ENCODE results near the gene SEMA4D.

SEMA4D gene

DNA sequence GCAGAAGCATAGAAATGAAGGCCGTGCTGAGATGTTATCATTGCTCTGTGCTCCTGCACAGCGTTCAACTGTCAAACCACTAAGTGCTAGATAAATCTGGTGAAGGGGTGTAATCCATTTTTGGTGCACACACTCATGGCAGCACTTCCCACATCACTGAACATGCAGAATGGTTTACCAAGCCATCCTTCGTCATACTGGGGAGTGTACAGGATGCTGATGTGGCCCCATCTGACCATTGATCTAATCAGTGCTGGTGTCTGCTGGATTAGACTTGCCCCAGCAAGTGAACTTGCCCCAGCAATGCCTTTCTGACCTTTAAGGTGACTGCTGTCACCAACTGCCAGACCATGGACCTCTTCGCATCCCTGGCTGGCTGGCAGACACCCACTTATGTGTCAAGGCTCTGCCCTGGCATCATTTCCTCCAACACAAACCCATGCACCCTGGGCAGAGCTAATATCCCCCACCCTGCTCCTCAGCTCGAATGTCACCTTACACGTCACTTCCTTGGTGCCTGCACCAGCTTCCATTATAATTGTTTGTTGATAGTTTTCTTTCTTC, 4.2 kb upstream of the SEMA4D start:
- DNase-seq (ENCODE audit: low read depth in 2 of 2): no peak

DNA sequence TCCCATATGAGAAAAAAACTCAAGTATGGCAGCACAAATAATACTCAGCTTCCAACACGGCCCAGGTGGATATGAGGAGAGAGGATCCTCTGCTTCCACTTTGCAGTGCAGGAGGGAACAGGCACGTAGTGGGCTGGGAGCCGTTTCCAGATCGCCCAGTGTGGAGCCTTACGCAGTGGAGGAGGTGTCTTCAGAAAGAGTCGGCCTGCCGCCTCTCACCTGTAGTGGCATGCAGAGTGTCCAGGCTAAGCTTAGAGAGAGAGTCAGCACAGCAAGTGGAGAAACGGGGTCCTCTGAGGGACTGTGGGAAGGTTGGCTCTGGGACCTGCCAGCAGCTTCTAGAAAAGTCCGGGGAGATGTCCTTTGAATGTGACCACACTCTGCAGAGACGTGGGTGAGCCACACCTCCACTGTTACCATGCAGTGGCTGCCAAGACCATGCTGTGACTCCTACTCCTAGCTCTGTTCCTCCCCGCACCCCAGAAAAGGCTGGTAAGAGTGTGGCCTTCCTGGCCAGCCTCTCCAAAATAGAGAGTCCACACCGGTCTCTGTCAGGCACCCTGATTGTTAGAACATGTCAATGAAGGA, 3.5 kb upstream of the SEMA4D start:
- DNase-seq (ENCODE audit: low read depth in 2 of 2): no peak

DNA sequence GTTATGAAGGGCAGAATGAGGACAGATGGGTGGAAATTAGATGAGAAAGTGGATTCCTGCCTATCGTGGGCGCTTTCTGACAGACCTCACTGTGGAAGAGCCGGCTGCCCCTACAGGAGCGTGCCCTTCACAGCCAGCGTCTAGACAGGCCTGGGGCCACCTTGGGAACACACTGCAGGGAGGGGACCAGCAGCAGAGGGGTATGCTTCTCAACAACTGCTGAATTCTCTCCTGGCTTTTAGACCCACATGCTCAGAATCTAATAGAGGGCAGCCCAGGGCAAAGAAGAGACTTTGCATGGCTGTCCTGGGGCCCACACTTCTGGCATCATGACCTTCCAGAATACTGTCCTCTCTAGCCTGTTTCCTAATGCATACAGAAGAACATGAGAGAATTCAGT, 2.1 kb upstream of the SEMA4D start:
- no peak for DNase-seq (ENCODE audit: low read depth in 2 of 2)

DNA sequence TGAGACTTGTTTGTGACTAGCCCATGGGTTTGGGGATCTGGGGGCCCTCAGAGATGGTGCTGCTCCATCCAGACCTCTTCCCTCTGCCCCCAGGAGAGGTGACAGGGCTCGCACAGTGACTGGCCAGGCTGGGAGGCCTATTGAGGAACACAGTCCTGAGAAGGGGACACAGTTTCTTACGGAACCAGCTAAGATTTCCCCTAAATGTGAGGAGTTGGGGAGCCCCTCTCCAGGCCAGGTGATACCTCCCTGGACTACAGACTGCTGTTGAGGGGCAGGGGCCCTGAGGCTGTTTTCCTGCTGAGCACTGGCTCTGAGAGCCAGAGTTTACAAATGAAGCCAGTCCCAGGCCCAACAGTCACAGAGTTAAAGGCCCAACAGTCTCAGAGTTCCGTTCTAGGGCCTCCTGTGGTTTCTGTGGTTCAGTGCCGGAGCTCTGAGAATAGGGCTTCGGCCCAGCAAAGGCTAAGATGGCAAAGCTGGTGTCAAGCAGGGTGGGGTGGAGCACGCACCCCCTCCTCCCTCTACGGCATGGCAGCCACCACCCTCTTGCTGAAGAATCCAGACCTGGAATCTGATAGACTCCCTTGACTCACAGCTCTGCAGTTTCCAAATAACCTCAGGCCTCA, 1.1 kb upstream of the SEMA4D start:
- no peak for DNase-seq (ENCODE audit: low read depth in 2 of 2)

DNA sequence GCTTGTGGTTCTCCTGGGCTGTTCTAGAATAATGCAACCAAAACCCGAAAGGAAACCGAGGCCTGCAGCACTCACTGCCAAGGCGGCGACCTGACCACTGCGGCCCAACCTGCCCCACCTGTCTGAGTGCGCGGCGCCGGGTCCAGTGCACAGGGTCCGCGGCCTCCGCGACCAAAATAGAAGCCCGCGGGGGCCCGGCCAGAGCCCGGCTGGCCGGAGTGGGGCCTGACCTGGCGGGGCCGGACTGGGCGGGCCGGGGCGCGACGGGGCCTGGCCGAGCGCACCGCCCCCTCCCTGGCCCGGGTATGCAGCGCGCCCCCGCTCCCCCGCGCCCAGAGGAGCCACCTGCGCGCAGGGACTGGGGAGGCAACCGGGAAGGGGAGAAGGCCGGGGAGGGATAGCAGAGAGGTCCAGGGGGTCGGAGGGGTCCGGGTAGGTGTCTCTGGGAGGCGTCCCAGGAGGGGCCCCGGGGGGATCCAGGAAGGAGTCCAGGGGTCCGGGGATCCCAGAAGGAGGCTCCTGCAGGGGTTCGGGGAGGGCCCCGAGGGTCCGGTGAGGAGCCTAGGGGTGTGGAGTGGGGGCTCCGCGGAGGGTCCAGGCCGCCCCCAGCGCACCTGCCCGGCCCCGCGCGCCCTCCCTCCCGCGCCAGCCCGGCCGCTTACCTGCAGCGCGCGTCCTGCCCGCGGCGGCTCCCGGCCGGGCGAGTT, 503 bp downstream of the SEMA4D start:
- DNase-seq (ENCODE audit: low read depth in 2 of 2): no peak

DNA sequence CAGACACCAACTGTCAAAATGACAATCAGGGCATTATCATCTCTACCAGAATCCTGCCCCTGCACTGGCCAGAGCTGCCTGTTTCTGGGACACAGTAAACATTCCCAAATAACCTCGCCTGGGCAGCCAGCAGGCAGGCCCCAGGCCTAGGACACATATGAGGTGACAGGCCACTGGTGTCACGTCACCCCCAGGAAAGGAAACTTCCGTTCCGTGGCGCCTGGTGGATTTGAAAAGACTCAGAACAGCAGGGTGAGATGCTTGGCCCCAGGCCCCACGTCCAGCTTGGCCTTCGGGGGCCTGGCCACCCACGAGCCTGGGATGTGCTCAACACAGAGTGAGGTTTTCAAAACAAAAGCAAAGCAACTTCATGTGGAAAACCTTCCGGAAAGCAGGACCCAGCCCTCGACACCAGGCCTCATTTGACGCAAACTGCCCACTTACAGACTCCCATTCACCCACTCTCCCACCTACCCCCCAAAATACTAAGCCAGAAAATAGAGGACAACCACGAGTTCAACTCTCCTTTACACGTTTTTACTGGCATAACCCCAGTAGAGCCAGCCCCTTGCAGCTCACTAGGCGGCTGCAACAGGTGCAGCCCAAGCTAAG, 1.2 kb downstream of the SEMA4D start:
- no peak for DNase-seq (ENCODE audit: low read depth in 2 of 2)

DNA sequence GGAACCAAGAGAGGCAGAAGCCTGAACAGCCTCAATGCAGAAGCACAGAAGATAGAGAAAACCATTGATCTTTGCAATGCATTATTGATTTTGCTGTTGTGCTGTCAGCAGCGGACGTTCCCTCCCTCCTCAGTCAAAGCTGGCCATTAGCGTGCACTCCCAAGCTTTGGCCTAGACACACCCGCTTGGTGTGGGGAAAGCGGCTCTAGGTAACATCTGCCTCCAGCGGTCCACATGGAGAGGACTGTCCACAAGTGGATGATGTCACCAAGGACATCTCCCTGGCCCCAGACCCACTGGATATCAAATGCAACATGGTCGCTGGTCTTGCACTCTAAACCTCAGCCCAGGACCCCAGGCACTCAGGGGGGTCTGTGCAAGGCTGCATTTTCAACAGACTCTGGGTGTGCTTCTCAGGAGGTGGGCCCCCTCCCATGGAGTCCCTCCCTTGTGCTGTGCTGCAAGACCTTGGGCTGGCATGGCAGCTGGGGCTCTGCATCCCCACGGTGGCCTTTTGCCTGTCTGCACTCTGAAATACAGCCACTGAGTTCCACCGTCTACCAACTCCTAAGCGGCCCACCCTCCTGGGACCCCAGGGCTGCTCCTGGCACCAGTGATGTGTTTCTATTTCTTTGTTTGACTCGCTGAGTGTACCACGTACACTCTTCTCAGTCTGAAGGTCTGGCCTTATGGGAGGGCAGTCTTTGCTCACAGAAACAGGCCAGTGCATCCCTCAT, 1.9 kb downstream of the SEMA4D start:
- DNase-seq (ENCODE audit: low read depth in 2 of 2): no peak

DNA sequence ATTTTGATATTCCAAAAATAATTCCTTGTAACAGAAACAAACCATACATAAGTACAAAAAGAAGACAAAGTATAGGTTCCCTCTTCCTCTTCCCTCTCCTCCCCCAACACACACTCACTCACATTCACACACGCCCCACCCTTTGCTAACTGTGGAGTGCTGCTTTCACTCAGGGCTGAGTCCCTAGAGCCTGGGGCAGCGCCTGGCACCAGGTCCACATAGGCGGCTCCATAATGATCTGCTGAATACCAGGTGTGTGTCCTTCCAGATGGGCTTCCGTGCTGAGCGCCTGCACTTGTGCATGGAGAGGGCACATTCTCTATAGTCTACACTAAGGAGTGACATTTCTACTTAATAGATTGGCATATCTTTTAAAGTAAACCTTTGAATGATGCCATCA, 3.7 kb downstream of the SEMA4D start:
- no peak for DNase-seq (ENCODE audit: low read depth in 2 of 2)

DNA sequence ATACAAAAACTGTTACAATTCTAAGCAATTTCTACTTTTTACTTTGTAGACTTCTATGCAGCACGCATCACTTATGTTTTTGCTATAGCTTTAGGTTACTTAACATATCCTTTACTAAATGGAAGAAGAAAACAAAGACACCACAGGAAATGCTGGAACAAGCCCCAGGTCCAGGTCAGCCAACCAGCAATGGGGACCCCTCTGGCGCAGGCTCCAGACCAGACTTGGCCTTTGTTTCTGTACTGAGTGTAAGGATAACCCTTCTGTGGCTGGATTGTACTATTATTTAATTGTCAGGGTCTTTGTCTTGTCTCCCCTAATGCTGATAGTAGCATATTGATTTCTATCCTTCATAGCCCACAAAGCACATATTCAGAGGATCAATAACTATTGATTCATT, 4.2 kb downstream of the SEMA4D start:
- no peak for DNase-seq (ENCODE audit: low read depth in 2 of 2)

DNA sequence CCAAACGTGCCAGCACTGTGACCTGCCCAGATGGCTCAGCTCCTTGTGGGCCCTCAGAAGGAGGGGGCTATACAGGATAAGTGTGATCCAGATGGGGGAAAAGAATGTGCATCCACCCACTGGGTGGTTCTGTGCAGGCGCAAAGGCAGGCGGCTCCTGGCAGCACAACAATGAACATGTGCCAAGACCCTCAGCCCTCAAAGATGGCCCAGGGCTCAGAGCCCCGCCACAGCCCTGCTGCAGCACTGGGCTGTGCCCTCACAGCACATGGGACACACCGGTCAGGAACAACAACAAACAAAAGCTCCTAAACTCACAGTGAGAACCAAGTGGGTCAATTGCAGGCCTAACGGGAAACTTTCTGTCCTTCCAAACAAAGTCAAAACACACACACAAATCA, 4.7 kb downstream of the SEMA4D start:
- DNase-seq (ENCODE audit: low read depth in 2 of 2): no peak

DNA sequence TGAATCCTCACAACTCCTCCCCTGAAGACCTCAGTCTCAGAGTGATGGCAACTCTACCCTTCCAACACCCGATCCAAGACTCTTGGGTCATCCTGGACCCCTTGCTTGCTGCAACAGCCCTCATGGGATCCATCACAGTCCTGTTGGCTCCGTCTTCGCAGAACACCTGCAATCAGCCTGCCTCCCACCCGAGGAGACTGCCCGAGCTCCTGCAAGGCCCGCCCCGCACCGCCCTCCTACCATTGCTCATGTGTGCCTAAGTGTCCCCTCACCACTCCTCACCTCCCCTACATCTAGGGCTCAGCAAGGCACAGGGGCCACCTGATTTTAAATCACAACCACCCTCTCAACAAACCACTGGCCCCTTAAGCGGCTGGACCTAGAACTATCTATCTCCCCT, 5.3 kb downstream of the SEMA4D start:
- no peak for DNase-seq (ENCODE audit: low read depth in 2 of 2)

DNA sequence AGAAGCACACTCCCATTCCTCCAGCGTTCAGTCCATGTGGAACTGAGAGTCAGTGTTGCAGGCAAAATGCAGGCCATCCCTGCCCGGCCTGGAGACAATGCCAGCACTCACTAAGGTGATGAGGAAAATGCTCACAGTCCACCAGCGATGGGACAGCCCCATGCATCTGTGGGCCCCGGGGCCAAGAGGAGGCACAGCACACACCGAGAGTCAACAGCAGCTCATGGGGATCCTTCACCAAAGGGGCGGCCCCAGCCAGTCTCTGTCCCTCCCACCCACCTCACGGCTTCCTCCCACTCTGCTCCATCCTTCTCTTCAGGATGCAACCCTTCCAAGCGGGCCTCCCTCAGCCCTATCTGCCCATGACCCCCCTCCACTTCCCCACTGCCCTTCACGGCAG, 6.2 kb downstream of the SEMA4D start:
- DNase-seq (ENCODE audit: low read depth in 2 of 2): no peak

DNA sequence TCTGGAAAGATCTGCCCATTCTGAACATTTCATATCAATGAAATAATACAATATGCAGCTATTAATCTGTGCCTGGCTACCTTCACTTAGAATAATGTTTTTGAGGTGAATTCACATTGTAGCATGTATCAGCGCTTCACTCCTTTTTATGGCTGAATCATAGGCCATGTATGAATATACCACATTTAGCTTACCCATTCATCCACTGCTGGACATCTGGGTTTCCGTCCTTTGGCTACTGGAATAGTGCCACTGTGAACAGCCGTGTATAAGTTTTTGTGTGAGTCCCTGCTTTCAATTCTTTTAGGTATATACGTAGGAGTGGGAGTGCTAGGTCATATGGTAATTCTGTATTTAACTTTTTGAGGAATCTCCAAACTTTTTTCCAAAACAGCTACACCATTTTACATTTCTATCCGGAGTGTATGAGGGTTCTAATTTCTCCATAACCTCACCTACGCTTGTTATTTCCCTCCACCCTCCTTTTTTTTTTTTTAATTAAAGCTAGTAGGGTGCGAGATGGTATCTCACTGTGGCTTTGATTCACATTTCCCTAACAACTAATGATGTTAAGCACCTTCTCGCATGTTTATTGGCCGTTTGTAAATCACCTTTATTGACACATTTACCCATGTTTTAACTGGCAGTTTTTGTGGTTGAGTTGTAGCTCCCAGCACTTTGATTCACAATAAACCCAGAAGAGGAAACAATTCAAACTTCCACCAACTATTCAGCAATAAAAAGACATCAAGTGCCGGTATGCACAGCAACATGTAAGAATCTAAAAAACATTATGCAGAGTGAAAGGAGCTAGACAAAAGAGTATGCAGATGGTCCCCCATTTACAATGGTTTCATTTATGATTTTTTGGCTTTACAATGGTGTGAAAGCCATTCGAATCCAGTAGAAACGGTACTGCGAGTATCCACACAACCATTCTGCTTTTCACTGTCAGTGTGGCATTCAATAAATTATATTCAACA, 8.1 kb downstream of the SEMA4D start:
- no peak for DNase-seq (ENCODE audit: low read depth in 2 of 2)

DNA sequence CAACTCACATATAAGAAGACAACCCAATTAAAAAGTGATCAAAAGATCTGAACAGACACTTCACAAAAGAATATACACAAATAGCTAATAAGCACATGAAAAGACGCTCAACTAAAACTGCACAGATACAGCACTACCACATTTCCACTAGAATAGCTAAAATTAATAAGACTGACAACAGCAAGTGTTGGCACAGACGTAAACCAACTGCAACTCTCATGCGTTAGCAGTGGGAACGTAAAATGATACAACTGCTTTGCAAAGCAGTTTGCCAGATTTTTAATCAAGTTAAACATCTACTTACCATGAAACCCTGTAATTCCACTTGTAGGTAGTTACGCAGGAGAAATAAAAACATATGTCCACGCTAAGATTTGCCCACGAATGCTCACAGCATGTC, 9.0 kb downstream of the SEMA4D start:
- DNase-seq (ENCODE audit: low read depth in 2 of 2): no peak

DNA sequence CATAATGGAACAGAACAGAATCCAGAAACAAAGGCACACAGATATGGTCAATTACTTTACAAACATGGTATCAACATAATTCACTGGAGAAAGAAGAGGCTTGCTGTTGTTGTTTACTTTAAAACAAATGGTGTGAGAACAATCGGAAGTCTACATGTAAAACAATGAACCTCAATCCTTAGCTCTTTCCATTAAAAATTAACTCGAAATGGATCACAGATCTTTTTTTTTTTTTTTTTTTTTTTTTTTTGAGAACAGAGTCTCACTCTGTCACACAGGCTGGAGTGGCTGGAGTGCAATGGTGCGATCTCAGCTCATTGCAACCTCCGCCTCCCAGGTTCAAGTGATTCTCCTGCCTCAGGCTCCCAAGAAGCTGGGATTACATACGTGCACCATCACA, 9.8 kb downstream of the SEMA4D start:
- no peak for DNase-seq (ENCODE audit: low read depth in 2 of 2)

DNA sequence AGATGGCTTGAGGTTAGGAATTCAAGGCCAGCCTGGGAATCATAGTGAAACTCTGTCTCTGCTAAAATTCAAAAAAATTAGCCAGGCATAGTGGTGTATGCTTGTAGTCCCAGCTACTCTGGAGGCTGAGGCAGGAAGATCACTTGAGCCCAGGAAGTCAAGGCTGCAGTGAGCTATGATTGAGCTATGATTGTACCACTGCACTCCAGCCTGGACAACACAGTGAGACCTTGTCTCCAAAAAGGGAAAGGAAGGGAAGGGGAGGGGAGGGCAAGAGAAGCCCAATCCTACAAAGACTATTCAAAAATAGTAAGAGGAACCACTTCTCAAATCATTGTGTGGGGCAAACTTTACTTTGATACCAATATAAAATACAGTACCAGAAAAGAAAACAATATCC, 11.2 kb downstream of the SEMA4D start:
- no peak for DNase-seq (ENCODE audit: low read depth in 2 of 2)

DNA sequence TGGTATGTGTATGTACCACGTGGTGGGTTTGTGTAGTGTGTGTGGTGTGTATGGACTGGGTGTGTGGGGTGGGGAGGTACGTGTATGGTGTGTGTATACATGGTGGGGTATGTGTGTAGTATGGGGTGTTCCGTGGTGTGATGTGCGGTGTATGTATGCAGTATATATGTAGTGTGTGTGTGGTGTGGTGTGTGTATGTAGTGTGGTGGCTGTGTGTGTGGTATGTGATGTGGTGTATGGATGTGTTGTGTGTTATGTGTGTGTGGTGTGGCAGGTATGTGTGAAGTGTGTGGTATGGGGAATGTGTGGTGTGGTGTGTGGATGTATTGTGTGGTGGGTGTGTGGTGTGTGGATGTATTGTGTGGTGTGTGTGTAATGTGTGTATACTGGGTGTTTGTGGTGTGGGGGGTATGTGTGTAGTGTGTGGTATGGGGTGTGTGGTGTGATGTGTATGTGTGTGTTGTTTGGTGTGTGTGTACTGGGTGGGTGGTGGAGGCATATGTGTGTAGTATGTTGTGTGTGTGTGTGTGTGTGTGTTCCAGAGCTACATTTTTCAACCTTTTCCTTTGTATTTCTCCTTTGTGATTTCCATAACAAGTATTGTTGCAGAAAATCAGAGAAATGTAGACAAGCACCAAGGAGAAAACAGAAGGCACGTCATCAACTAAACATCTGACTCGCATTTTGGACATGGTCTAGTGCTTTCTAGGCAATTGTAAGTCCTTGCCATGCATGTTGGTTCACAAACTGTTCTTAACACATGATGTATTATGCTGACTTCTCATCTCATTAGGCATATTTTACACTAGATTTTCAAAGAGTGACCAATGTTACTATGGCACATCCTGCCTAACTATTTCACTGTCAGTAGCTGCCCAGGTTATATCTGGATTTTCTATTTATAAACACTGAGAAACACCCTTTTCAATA, 13.2 kb downstream of the SEMA4D start:
- no peak for DNase-seq (ENCODE audit: low read depth in 2 of 2)

DNA sequence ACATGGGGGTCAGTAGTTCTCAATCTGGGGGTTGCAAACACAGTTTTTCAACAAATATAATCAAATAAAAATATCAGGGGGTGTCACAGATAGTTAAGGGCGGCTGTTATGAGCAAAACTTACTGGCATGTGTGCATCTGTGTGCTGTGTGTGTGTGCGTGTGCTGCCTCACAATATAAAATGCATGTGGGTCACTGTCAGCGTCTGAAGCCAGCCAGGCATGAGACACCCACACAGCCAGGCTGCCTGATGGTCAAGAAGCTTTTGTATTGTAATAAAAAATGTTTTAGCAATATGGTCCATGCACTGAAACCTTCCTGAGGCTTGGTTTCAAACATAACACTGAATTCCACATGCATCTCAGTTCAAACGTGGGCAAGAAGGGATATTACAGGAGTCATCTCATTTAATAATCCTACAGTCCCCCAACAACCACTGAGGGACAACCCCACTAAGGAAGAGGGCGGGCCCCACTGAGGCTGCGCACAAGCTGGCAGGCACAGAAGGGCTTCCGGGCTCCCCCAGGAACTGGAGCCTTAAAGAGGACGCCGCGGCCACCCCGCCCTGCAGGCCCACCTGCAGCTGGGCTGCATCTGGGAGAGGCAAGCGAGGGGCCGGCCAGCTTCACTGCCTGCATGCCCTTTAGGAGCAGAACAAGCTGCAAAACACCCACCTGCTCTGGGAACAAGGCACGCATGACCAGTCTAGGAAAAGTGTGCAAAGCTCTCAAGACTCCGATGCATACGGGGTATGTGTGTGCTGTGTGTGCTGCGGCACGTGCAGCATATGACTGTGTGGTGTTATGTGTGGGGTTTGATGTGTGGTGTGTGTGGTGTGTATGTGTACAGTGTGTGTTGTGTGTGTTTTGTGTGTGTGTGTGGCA, 14.1 kb downstream of the SEMA4D start:
- no peak for DNase-seq (ENCODE audit: low read depth in 2 of 2)

DNA sequence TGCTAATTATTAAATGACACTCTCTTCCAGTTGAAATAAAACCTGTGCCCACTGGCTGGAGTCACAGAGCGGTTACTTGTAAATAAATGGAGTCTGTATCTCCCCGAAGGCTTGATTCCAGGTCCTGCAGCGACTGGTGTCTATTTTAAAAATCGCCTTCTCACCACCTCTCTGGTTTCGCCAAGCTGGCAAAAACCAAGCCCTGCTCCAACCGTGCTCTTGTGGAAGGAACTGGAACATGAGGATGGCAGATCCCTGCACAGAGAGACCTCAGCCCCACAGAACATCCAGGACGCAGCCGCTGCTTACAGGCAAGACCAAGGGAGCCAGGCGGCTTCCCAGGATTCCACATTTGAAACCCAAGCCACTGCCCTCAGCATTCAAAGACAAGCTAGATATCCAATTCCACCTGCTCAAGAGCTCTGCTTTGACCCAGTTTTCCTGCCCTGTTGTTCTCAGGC, 15.0 kb downstream of the SEMA4D start:
- DNase-seq (ENCODE audit: low read depth in 2 of 2): no peak
